IPS DF 6.9 (cell line): ENCODE results near the gene LRRC4.

Experiments used
- DNase-seq: peaks from one replicate; pipeline ENCODE4 v3.0.0-alpha.2; 2013; ENCODE audit warnings: low read depth, low spot score
- H3K27ac ChIP-seq: one replicate; pipeline ENCODE4 v1.5.1; 2013; ENCODE audit warnings: low read length, control low read depth
- H3K27me3 ChIP-seq: 2 replicates; pipeline ENCODE4 v1.6.1; 2013; ENCODE audit warnings: mild to moderate bottlenecking, low read length; ENCODE audit not compliant: control insufficient read depth, insufficient read depth
- H3K36me3 ChIP-seq: 2 replicates; pipeline ENCODE4 v1.6.1; 2013; ENCODE audit warnings: low read length; ENCODE audit not compliant: control insufficient read depth, insufficient read depth
- H3K4me1 ChIP-seq: 2 replicates; pipeline ENCODE4 v1.6.1; 2013; ENCODE audit warnings: low read length; ENCODE audit not compliant: control insufficient read depth, insufficient read depth
- H3K4me3 ChIP-seq: 2 replicates; pipeline ENCODE4 v1.5.1; 2013; ENCODE audit warnings: mild to moderate bottlenecking, low read length
- H3K9me3 ChIP-seq: 2 replicates; pipeline ENCODE4 v1.6.1; 2013; ENCODE audit warnings: low read length, inconsistent platforms; ENCODE audit not compliant: control insufficient read depth, insufficient read depth
- WGBS: extraction: QIAGEN DNeasy Blood & Tissue Kit; methylation state at CpG from one replicate; pipeline ENCODE4 v1.1.7; 2013; ENCODE audit warnings: mixed read lengths, missing lambda C conversion rate; ENCODE audit not compliant: insufficient read length, insufficient coverage; 5-methylcytosine and 5-hydroxymethylcytosine counted together

Gene LRRC4

DNA sequence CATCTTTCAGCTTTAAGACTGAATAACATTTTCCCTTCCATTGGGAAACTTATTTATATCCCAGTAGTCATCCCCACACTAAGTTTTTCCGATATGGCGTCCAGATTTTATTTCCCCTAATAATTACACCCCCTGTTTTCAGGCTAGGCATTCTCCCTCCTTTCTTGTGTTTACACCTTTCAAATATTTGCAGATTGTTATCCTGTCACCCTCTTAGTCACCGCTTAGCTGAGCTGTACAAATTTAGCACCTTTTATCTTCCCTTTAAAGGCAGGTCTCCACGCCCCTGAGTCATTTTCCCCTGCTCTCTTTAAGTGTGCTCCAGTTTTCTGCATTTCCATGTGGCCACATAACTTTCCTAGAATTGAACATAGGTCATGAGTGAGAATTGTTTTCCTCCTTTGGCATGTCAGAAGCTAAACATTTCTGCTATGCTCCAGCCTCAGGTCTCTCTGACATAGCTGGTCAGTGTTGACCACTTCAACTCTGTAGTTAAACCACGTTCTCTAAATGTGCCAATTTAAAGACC lies 47.4 kb downstream of the LRRC4 start:
- Histone ChIP-seq H3K27me3 (no peaks in the 10 kb centered on the region), H3K4me1 (peaks cover 3% of the 10 kb centered on the region; the same call in 1 of the 2 replicates), H3K36me3 (no peaks in the 10 kb centered on the region), H3K4me3 (no peak overlapping the region), H3K9me3 (no peaks in the 10 kb centered on the region), H3K27ac (no peak overlapping the region)
- WGBS: no CpG with 5 or more reads among the region's 5 CpGs
- no peak for DNase-seq

DNA sequence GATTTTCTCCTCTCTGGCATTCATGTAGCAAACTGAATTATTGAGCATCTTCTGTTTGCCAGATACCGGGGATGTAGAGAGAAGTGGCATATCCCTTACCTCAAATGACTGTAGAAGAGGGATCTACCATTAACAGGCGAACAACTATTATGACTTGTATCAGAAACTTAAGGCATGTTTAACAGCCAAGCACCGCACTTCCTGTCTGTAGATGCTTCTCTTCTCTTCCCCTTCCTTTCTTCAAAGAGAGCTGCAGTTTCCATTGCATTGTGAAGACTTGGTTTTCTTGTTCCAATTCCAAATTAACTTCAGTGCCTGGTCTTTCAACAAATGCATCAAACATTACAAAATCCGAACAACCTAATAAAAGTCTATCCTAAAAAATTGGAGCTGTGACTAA lies 49.3 kb downstream of the LRRC4 start:
- Histone ChIP-seq H3K9me3 (no peaks in the 10 kb centered on the region), H3K4me1 (peaks cover 1% of the 10 kb centered on the region; the same call in 1 of the 2 replicates), H3K4me3 (no peak overlapping the region), H3K27me3 (no peaks in the 10 kb centered on the region), H3K36me3 (no peaks in the 10 kb centered on the region), H3K27ac (no peak overlapping the region)
- WGBS: no CpG with 5 or more reads among the region's 4 CpGs
- no peak for DNase-seq

DNA sequence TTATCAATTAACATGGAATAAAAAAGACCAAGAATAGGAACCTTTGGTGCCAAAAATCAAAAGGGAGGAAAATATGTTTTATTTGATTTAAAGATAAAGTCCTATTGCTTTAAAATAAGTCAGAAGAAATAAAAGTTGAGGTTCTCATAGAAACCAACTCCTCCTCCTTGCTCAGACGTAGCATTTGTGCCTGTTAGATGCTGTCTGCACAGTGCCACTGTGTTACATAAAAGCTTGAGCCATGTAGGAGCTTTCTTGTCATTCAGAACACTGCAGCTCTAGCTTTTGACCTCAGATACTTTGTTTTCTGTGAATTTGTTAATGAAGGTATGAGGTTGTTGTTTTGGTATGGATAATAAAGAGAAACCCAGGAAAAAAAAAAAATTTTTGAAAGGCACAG lies 50.3 kb downstream of the LRRC4 start:
- Histone ChIP-seq H3K9me3 (no peaks in the 10 kb centered on the region), H3K4me3 (no peak overlapping the region), H3K4me1 (0 out of 2 replicates have a peak, but pooled peaks cover 1% of the 10 kb centered on the region), H3K27me3 (no peaks in the 10 kb centered on the region), H3K27ac (no peak overlapping the region), H3K36me3 (no peaks in the 10 kb centered on the region)
- DNase-seq: no peak
- no CpG with 5 or more reads among the region's 1 CpG for WGBS

DNA sequence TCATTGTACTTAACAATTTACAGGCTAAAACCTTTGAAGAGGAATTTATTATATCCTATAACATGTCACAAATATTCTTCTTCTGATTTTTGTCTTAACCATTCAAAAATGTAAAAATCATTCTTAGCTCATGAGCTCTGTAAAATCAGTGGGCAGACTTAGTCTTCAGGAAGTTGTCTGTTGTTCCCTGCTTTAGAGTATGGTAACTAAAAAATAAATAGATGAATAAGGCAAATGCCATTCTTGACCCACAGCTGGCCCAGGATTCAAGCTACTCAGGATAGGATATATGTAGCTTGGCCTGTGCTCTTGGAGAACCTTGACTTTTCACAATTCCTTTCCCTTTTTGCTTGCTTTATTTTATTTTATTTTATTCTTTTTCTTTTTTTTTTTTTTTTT lies 51.5 kb downstream of the LRRC4 start:
- no peak for DNase-seq

DNA sequence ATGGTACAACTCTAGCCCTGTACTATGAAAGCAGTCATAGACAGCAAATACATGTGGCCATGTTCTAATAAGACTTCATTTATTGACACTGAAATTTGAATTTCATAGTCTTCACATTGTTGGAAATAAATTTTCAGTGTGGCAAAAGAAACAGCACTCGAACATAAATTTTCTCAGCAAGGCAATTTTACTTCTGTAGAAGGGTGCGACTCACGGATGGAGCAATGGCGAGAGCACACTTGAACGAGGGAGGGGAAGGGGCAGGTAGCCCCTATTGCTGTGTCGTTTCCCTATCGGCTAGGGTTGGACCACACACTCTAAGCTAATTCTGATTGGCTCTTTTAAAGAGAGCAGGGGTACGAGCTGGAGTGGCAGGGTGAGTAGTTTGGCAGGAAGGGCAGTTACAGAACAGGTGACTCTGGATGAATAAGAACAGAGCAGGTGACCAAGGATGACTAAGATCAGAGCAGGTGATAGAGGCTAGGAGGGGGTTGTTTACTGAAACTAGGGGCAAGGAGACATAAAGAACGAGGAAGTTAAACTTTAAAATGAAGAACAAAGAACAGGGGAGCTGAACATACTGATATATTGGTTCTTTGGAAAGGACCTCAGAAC lies 52.0 kb downstream of the LRRC4 start:
- no peak for DNase-seq
- no peak overlapping the region for H3K27ac ChIP-seq
- H3K4me3 ChIP-seq: no peak overlapping the region
- no peaks in the 10 kb centered on the region for H3K36me3 ChIP-seq
- no CpG with 5 or more reads among the region's 9 CpGs for WGBS
- no peaks in the 10 kb centered on the region for H3K9me3 ChIP-seq
- no peaks in the 10 kb centered on the region for H3K27me3 ChIP-seq
- H3K4me1 ChIP-seq: 0 out of 2 replicates have a peak, but pooled peaks cover 1% of the 10 kb centered on the region

More for the DNA sequence above, 51.5 kb downstream of the LRRC4 start:
- Histone ChIP-seq H3K4me3 (no peak overlapping the region), H3K27ac (no peak overlapping the region), H3K27me3 (no peaks in the 10 kb centered on the region), H3K9me3 (no peaks in the 10 kb centered on the region), H3K36me3 (no peaks in the 10 kb centered on the region), H3K4me1 (0 out of 2 replicates have a peak, but pooled peaks cover 1% of the 10 kb centered on the region)

DNA sequence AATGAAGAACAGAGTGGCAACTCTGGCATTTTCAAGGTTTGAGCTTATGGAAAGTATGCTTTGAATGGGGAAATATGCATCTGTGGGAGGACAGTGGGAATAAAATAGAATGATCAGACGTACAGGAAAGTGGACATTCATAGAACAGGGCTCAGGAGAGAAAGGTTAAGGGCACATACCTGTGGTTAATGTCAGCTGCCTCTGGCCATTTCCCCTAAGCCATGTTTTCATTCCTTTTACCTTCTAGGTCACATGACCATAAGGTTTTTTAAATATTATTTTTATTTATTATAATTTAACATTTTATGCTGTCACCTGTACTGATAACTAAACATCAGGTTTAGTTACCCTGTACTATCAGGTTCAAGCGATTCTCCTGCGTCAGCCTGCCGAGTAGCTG lies 52.8 kb downstream of the LRRC4 start:
- no peaks in the 10 kb centered on the region for H3K9me3 ChIP-seq
- DNase-seq: no peak
- H3K27me3 ChIP-seq: no peaks in the 10 kb centered on the region
- no peak overlapping the region for H3K27ac ChIP-seq
- 0 out of 2 replicates have a peak, but pooled peaks cover 1% of the 10 kb centered on the region for H3K4me1 ChIP-seq
- no peak overlapping the region for H3K4me3 ChIP-seq
- no CpG with 5 or more reads among the region's 4 CpGs for WGBS
- no peaks in the 10 kb centered on the region for H3K36me3 ChIP-seq
